ENCODE data around the gene SLC25A26. TPM values are rescaled to one million over a fixed set of nuclear protein-coding genes. Genes with fewer than 3 reads are reported as not detected.

The SLC25A26 gene
- total RNA-seq, 1 experiment from 2014 or later, result 23.8 TPM

DNA sequence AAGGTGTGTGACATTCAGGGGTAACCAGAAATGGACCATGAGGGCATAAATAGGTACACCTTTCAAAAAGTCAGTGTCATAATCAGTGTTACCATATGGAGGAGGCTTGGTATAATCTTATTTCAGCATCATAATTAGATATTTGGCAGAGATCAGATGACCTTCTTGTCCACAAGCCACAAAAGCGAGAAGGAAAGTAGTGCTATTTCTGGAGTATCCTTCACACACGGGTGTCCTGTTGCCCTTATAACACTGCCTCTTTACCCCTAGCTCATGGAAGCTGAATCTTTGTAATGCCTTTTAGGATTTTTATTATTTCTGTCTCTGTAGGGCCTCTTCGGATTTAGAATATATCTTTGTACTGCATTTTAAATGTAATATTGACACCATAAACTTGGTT is 147.2 kb downstream of the SLC25A26 start:
- no peak overlapping the region for H3K4me2 ChIP-seq (ENCODE audit: low read length)
- no peaks in the 10 kb centered on the region for H4K20me1 ChIP-seq (ENCODE audit: insufficient read depth)
- H3K9me2 ChIP-seq (ENCODE audit: insufficient read depth), result no peaks in the 10 kb centered on the region
- H3K4me3 ChIP-seq (replicated peaks in 1 of 2; ENCODE audit: low read depth in 1 of 2, low read length in 2 of 2), result no peak overlapping the region
- intact Hi-C loops (cut with micrococcal nuclease), result no loop called here
- H2AFZ ChIP-seq (ENCODE audit: low read depth, low read length, poor library complexity, severe bottlenecking), result no peak overlapping the region
- no peak for DNase-seq (ENCODE audit: low read depth, low spot score)
- H3K36me3 ChIP-seq (ENCODE audit: control insufficient read depth in 1 of 2, insufficient read depth in 2 of 2, low read length in 2 of 2), result no peaks in the 10 kb centered on the region
- CTCF ChIA-PET, result interaction anchor here (1.0 kb wide), 1 partner anchor 10 kb away, joined by 3 read pairs; no protein-coding TSS in a partner anchor
- no peak overlapping the region for H3K27ac ChIP-seq (ENCODE audit: low read depth, low read length)
- H3K9me3 ChIP-seq (ENCODE audit: control insufficient read depth in 1 of 2, insufficient read depth in 1 of 2, low read depth in 1 of 2, low read length in 2 of 2), result no peaks in the 10 kb centered on the region
- ATAC-seq, result no peak
- BruUV-seq (replicated peaks), result no TSS peak
- TF ChIP-seq, protein P1, sequence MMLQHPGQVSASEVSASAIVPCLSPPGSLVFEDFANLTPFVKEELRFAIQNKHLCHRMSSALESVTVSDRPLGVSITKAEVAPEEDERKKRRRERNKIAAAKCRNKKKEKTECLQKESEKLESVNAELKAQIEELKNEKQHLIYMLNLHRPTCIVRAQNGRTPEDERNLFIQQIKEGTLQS (IDR thresholded peaks at IDR 0.05), result no peak
- TF ChIP-seq POLR2A (IDR thresholded peaks at IDR 0.05; ENCODE audit: borderline replicate concordance, extremely low read depth, insufficient read depth, insufficient read length), result no peak
- TF ChIP-seq RAD21 (IDR thresholded peaks at IDR 0.05; ENCODE audit: low read depth), result no peak
- no peak for TF ChIP-seq FOSL1 (IDR thresholded peaks at IDR 0.05; ENCODE audit: low read depth)
- no peak for TF ChIP-seq POLR2AphosphoS5 (IDR thresholded peaks at IDR 0.05; ENCODE audit: low read depth, low read length)
- TF ChIP-seq REST (IDR thresholded peaks at IDR 0.05; ENCODE audit: low read depth), result no peak
- TF ChIP-seq SP1 (IDR thresholded peaks at IDR 0.05; ENCODE audit: low read depth), result no peak
- TF ChIP-seq CEBPB (IDR thresholded peaks at IDR 0.05; ENCODE audit: low read depth), result no peak
- no peak for TF ChIP-seq TCF7L2 (IDR thresholded peaks at IDR 0.05; ENCODE audit: borderline replicate concordance, extremely low read depth, insufficient read depth, insufficient read length)
- no peak for TF ChIP-seq SIN3A (IDR thresholded peaks at IDR 0.05; ENCODE audit: low read depth)
- TF ChIP-seq CBX3 (IDR thresholded peaks at IDR 0.05; ENCODE audit: low read depth), result no peak
- no peak for TF ChIP-seq EZH2 (IDR thresholded peaks at IDR 0.05)
- no peak for TF ChIP-seq ZBTB33 (IDR thresholded peaks at IDR 0.05; ENCODE audit: extremely low read depth, insufficient replicate concordance, low read length)
- POLR2A ChIA-PET, result no interaction called here
- H3K4me1 ChIP-seq (ENCODE audit: control insufficient read depth in 1 of 2, insufficient read depth in 2 of 2, low read length in 2 of 2), result no peaks in the 10 kb centered on the region
- no peak overlapping the region for H3K9ac ChIP-seq (ENCODE audit: low read length)
- RAD21 ChIA-PET (ENCODE audit: low non-redundant PET in 1 of 2, low total read pairs in 2 of 2, uncharacterized antibody in 2 of 2, unreplicated experiment in 2 of 2), result no interaction called here
- no peaks in the 10 kb centered on the region for H3K27me3 ChIP-seq (ENCODE audit: insufficient read depth, low read length)
- H3K79me2 ChIP-seq (ENCODE audit: insufficient read depth, low read length), result no peaks in the 10 kb centered on the region

Measured in HCT116 (cell line).